HG02623 (cell line): ENCODE results near the gene NCLN.
"Not testable (repeated sequence)": the region's sequence is repeated elsewhere in the genome, so short reads cannot be mapped to it uniquely, and the experiment has no call there.

Experiments
- ATAC-seq: cut with Tn5 transposase; IDR thresholded peaks from one replicate; pipeline ENCODE4 v1.9.1; 2021; ENCODE audit warnings: moderate library complexity; ENCODE audit not compliant: unreplicated experiment

Gene NCLN

DNA sequence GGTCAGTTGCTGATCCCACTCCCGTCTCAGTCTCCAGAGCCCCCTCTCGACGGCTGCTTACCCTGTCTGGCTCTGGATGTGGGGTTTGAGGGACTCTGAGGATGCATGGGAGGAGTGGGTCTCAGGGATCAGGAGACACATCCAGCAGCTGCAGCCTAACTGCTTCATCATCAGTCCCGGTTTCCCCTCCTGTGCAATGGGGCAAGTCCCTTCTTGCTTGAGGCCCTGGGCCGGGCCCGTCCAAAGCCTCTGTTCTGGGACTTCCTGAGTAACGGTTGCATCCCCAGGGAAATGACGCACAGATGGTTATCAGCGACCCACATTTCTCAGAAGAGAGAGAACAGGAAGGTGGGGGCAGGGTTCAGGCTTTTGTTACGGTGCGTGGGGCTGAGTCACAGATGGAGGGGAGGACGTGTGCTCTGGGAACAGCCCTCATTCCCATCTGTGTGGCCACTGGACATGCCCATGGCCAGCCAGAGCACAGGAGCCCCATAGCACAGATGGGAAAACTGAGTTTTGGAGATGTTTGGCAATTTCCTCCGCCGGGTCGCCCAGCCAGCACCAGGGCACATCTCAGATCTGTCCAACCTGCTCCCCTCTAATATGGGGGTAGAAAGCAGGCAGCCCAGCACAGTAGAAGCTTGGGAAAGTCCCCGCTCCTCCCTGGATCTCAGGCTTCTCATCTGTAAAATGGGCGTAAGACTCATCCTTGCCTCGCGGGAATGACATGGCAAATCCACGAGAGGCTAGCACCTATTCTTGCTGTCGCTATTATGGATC is 30.6 kb upstream of the NCLN start:
- no peak for ATAC-seq

DNA sequence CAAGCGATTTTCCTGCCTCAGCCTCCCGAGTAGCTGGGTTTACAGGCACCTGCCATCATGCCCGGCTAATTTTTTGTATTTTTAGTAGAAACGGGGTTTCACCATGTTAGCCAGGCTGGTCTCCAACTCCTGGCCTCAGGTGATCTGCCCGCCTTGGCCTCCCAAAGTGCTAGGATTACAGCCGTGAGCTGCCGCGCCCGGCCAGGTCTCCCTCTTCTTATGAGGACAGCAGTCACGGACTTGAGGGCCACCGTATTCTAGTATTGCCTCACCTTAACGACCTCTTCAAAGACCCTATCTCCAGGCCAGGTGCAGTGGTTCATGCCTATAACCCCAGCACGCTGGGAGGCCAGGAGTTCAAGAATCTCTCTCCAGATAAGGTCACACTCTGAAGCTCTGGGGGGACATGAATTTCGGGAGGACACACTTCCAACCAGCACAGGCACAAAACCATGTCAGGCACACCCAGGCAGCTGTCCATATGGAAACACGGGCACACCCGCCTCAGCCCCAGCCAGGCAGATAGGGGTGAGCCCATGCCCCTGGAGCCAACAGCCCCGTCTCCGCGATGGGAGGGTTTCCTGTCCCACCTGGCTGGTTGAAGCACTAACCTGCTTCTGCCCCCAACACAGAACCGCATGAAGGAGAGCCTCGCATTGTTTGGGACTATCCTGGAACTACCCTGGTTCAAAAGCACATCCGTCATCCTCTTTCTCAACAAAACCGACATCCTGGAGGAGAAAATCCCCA is 28.5 kb upstream of the NCLN start:
- no peak for ATAC-seq

DNA sequence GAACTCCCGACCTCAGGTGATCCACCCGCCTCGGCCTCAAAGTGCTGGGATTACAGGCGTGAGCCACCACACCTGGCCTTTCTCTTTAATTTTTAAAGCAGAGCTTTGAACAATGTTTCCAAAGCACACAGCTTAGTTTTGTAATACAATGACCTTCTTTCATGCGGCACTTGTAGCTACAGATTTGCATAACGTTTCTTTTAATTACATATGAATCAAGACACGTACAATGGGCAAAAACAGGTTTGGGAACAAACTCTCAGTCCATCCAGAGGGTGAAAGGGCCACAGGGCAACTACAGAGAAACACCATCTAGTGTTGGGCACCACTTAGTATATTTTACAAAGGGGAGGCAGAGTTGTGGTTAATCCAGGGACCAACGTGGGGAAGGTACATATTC is 26.2 kb upstream of the NCLN start:
- ATAC-seq, result no peak

DNA sequence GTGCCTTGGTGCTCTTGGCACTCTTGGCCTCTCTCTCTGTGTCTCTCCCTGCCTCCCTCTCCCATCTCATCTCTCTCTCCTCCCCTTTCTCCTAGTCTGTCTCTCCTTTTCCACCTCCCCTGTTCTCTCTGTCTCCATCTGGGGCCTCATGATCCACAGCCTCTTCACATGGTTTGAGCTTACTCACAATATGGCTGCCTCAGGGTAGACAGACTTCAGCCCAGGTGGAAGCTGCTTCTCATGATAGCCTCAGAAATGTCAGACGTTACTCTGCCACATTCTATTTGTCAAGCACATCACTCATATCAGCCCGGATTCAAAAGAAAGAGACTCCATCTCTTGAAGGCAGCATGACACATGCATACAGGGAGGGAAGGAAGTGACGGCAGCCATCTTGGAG is 25.5 kb upstream of the NCLN start:
- no peak for ATAC-seq

DNA sequence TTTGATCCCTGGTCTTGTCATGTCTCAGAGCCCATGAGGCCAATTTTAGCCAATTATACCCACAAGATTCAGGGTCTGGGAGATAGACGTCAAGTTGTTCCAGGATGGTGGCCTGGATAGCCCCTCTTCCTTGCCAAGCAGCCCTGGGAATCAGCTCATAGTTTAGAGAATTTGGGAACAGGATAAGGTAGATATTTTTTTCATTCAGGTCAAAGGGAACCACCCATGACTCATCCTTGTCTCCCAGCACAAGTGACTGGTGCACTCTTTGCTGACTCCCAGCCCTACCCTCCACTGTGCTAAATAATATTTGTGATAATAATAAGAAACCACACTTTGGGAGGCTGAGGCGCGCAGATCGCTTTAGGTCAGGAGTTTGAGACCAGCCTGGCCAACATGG is 24.3 kb upstream of the NCLN start:
- no peak for ATAC-seq

DNA sequence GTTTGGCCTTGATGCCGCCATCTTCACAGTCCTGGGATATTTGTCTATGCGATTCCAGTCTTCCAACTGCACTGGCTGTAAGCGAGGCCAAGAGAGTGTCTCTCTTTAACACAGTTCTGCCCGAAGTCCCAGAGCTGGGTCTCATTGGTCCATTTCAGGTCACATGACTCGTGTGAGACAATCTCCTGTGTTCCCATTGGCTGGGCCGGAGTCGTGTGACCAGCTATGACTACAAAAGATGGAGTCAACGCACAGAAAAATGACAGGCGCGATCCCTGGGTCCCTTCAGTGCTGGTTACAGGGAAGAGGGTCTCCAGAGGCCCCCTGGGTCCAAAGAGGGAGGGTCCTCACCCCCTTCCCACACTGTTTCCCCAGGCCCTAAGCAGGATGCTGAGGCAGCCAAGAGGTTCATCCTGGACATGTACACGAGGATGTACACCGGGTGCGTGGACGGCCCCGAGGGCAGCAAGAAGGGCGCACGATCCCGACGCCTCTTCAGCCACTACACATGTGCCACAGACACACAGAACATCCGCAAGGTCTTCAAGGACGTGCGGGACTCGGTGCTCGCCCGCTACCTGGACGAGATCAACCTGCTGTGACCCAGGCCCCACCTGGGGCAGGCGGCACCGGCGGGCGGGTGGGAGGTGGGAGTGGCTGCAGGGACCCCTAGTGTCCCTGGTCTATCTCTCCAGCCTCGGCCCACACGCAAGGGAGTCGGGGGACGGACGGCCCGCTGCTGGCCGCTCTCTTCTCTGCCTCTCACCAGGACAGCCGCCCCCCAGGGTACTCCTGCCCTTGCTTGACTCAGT is 23.1 kb upstream of the NCLN start:
- no peak for ATAC-seq

DNA sequence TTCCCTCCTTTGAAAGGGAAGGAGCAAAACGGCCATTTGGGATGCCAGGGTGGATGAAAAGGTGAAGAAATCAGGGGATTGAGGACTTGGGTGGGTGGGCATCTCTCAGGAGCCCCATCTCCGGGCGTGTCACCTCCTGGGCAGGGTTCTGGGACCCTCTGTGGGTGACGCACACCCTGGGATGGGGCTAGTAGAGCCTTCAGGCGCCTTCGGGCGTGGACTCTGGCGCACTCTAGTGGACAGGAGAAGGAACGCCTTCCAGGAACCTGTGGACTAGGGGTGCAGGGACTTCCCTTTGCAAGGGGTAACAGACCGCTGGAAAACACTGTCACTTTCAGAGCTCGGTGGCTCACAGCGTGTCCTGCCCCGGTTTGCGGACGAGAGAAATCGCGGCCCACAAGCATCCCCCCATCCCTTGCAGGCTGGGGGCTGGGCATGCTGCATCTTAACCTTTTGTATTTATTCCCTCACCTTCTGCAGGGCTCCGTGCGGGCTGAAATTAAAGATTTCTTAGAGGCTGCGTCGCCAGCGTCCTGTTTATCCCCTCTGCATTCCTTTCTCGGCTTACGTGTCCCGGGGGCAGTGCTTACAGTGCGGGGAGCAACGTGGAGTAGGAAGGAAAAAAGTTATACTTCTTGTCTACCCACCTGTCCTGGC is 22.4 kb upstream of the NCLN start:
- ATAC-seq, result no peak

DNA sequence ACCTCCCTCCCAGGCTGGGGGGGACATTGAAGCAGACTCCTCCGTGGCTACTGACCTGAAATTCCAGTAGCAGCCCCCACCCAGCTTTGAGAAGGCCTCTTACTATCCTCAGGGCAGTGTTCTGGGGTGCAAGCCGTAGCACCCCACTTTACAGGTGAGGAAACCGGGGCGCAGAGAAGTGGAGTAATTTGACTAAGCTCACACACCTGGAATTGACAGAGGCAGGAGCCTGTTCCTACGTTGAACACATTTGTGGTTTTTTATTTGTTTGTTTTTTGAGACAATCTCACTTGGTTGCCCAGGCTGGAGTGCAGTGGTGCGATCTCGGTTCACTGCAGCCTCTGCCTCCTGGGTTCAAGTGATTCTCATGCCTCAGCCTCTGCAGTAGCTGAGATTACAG is 21.8 kb upstream of the NCLN start:
- ATAC-seq, result no peak

DNA sequence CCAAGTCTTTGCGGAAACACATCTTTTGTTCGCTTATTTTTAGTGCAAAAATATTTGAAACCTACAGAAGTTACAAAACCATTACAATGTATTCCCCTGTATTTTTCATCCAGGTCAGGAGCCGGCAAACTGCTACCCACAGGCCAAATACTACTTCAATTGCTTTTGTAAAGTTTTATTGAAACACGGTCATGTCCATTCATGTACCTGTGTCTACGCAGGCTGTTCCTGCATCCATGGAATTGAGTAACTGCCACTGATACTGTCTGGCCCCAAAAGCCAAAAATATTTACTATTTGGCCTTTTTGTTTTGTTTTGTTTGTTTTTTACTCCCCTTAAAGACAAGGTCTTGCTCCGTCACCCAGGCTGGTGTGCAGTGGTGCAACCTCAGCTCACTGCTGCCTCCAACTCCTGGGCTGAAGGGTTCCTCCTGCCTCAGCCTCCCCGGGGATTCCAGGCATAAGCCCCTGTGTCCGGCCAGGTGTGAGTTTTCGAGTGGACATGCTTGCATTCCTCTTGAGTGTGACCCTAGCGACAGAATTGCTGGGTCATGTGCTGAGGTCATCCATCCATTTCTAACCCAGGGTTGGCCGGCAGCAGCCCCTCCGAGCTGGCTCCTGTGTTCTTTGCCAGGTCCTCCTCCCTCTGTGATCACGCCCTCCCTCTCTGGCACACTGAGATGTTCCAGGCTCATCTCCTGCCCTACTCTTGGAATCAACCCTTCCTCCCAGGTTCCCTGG is 18.0 kb upstream of the NCLN start:
- ATAC-seq, result no peak

DNA sequence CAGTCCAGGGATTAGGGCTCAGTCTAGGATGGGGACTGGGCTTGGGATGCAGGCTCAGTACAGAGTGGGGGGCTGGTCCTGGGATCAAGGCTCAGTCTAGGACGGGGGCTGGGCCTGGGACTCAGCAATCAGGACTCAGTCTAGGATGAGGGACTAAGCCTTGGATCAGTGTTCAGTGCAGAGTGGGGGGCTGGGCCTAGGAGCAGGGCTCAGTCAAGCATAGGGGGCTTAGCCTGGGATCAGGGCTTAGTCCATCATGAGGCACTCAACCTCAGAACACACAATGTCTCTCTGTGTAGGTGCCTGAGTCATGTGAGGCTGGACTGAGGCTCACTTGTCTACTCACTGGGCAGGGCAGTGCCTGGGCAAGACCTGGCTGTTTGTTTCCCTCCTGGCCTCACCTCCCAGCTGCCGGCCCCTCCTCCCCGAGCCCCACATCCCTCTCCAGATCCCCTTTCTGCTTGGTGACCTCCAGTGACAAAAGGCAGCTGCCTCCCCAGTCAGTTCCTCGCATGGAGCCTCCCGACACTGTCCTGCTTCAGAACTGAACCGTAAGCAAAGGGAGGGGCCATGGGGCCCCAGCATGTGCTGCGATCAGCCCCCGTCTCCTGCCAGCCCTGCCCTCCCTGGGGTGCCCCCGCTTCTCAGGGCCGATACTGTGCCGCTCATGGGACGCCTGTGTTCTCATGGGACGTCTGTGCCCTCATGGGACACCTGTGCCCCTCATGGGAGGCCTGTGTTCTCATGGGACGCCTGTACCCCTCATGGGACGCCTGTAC is 13.6 kb upstream of the NCLN start:
- ATAC-seq, result no peak

DNA sequence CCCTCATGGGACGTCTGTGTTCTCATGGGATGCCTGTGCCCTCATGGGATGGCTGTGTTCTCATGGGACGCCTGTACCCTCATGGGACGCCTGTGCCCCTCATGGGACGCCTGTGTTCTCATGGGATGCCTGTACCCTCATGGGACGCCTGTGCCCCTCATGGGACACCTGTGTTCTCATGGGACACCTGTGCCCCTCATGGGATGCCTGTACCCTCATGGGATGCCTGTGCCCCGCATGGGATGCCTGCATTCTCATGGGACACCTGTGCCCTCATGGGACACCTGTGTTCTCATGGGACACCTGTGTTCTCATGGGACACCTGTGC is 13.1 kb upstream of the NCLN start:
- ATAC-seq, result not testable (repeated sequence)

DNA sequence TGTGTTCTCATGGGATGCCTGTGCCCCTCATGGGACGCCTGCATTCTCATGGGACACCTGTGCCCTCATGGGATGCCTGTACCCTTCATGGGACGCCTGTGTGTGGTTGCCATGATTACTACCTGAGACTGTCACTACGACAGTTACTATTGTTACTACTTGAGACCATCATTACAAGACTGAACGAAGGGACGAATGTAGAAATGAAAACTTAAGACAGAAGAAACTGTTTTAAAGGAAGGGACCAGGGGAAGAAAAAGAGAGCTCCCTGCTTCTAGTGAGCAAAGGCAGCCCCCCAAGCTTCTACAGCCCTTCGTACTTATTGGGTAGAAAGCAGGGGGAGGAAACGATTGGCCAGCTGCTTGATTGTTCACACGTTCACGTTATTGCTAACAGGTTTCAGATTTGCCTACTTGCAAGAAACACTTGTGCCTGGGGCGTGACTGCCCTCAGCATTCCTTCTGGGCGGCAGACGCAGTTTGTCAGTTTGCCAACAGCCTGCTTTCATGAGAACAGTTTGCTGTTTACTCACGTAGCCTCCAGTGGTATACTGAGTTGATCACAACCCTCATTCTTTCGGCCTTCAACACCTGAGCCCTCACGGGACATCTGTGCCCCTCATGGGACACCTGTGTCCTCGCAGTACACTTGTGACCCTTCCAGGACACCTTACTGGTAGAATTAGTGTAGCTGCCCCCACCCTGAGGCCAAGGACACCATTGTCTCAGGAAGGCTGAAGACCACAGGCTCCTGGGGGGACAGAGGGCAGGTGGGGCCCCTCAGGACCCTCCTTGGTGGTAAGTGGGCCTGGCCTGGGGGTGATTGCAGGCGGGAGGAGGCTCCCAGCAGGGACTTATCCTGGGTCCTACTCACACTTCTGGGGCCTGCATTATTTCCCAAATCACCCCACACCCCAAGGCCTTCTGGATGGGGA is 9.7 kb upstream of the NCLN start:
- no peak for ATAC-seq

DNA sequence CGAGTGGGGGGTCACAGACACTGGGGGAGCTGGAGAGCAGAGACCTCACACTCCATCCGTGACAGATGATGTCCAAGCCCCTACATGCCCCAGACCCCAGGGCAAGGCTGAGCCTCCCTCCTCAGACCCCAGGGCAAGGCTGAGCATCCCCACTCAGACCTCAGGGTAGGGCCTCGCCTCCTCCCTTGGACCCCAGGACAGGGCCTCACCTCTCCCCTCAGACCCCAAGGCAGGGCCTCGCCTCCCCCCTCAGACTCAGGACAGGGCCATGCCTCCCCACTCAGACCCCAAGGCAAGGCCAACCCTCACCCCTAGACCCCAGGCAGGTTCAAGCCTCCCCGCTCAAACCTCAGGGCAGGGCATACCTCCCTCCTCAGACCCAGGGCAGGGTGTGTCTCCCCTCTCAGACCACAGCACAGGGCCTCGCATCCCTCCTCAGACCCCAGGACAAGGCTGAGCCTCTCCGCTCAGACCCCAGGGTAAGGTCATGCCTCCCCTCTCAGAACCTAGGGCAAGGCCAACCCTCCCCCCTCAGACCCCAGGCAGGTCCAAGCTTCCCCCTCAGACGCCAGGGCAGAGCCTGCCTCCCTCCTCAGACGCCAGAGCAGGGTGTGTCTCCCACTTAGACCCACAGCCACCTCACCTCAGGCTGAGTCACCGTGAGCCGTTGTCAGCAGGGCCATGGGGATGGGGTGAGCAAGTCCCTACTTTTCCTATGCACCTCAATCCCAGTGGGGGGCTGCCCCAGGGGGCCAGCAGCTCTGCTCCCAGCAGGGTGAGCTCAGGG is 8.8 kb upstream of the NCLN start:
- ATAC-seq, result no peak

DNA sequence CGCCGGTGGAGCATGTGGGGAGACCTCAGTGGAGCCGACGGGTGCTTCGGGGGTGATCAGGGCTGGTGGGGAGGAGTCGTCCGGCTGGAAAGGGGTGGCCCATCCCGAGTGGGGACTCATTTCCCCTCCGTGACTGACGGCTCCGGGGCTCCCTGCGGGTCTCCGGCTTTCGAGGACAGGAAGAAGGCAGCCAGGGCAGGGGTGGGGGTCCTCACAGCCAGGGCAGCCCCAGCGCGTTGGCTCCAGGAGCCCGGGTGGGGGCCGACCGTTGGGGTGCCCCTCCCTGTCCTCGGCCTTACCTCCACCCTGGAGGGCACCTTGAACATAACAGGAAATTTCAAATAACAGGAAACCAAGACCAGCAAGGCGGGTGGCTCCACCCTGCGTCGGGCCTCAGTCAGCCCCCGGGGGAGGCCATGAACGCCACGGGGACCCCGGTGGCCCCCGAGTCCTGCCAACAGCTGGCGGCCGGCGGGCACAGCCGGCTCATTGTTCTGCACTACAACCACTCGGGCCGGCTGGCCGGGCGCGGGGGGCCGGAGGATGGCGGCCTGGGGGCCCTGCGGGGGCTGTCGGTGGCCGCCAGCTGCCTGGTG is 7.3 kb upstream of the NCLN start, which contains the start of gene S1PR4:
S1PR4 (plus strand) TSS at position 393 of the 596 bp plus-strand sequence; CDS start at position 417, 24 bp downstream.
- peak; percentile 34 for ATAC-seq

DNA sequence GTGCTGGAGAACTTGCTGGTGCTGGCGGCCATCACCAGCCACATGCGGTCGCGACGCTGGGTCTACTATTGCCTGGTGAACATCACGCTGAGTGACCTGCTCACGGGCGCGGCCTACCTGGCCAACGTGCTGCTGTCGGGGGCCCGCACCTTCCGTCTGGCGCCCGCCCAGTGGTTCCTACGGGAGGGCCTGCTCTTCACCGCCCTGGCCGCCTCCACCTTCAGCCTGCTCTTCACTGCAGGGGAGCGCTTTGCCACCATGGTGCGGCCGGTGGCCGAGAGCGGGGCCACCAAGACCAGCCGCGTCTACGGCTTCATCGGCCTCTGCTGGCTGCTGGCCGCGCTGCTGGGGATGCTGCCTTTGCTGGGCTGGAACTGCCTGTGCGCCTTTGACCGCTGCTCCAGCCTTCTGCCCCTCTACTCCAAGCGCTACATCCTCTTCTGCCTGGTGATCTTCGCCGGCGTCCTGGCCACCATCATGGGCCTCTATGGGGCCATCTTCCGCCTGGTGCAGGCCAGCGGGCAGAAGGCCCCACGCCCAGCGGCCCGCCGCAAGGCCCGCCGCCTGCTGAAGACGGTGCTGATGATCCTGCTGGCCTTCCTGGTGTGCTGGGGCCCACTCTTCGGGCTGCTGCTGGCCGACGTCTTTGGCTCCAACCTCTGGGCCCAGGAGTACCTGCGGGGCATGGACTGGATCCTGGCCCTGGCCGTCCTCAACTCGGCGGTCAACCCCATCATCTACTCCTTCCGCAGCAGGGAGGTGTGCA is 6.6 kb upstream of the NCLN start:
- ATAC-seq, result peak; percentile 23

DNA sequence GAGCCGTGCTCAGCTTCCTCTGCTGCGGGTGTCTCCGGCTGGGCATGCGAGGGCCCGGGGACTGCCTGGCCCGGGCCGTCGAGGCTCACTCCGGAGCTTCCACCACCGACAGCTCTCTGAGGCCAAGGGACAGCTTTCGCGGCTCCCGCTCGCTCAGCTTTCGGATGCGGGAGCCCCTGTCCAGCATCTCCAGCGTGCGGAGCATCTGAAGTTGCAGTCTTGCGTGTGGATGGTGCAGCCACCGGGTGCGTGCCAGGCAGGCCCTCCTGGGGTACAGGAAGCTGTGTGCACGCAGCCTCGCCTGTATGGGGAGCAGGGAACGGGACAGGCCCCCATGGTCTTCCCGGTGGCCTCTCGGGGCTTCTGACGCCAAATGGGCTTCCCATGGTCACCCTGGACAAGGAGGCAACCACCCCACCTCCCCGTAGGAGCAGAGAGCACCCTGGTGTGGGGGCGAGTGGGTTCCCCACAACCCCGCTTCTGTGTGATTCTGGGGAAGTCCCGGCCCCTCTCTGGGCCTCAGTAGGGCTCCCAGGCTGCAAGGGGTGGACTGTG is 5.9 kb upstream of the NCLN start:
- no peak for ATAC-seq
